ENCODE measurements around the gene QDPR.
"Not testable (repeated sequence)": the region's sequence is repeated elsewhere in the genome, so short reads cannot be mapped to it uniquely, and the experiment has no call there.

The QDPR gene

DNA sequence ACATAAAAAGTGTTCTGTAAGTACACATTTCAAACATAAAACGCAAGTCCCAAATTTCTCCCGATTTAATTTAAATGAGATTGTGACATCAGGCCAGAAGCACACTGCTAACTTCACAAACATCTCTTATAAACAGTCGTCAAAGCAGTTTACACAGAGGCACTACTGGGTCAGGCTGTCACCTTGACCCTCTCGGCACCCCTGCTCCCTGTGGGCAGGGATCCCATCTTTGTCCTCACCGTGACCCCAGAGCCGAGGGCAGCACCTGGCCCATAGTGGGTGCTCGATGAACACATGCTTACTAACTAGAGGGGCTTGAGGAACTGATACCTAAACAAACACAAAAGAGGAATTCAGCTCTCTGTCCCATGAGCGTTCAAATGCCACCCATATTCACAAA is 22.2 kb downstream of the QDPR start:
- no peak for DNase-seq

DNA sequence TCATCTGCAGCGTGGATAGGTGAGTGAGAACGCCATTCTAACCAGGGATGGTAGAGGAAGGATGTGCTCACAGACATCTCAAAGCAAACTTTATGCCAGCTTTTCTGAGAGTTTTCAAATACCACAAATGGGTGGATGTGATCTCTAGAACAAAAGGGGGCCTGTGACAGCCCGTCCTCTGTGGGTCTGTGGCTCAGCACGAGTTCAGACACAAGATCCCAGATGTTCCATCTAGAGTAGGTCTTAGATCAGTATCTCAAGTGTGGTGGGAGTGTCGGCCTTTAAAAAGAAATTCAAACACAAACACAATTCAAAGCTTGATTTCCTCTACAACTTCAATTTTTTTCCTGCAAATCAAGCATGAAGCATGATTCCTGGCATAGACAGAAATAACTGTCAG is 22.8 kb downstream of the QDPR start:
- no peak for DNase-seq

DNA sequence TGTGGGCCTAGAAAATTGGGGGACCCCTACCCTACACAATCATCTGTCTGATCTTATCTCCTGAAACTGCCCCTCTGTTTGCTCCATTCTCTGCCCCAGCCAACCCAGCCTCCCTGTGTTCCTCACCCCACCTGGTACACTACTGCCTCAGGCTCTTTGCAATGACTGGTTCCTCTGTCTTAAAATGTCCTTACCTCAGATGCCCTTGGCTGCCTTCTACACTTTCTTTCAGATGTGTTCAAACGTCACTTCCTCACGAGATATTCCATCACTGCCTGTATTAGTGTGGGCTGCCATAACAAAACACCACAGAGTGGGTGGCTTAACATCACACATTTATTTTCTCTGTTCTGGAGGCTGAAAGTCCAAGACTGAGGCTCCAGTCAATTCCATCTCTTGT is 29.2 kb downstream of the QDPR start:
- no peak for DNase-seq

GRCh38 chr4:17480955-17481354 is 30.9 kb downstream of the QDPR start:
- DNase-seq, result no peak

GRCh38 chr4:17480210-17480927 is 31.5 kb downstream of the QDPR start:
- no peak for DNase-seq

GRCh38 chr4:17477774-17478472 is 34.0 kb downstream of the QDPR start:
- DNase-seq, result no peak

DNA sequence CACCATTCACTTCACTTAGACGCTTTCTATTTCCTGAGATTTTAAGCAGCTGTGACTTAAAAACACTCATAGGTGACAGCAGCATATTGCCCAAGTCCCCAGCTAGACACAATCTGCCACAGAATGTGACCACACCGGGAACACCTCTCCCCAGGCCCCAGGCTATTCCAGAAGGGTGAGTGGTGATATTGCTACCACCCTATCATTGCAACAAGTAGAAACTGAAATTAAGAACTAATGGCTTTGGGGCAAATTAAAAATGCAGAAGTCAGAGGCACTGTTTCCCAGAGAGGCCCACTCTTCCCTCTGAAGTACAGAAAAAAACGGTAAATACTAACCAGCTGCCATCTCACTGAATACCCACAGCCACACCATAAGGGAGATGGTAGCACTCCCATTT is 35.0 kb downstream of the QDPR start:
- no peak for DNase-seq

DNA sequence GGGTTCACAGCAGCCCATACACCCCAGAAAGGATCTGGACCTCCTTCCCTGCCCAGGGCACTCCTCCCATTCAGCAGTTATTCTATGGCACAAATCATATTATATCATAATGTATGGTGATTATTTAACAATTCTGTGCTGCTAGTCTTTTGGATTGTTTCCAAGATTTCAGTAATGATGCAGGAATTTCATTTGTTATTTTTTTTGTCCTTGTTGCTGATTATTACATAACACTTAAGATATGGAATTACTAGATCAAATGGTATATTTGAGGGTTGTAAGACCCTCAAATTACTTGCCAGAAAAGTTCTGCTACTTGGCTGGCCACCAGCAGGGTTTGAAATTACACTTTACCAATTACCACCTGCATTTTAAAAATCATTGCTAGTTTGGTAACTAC is 36.4 kb downstream of the QDPR start:
- DNase-seq, result no peak

GRCh38 chr4:17469931-17470674 is 41.8 kb downstream of the QDPR start:
- DNase-seq, result no peak

DNA sequence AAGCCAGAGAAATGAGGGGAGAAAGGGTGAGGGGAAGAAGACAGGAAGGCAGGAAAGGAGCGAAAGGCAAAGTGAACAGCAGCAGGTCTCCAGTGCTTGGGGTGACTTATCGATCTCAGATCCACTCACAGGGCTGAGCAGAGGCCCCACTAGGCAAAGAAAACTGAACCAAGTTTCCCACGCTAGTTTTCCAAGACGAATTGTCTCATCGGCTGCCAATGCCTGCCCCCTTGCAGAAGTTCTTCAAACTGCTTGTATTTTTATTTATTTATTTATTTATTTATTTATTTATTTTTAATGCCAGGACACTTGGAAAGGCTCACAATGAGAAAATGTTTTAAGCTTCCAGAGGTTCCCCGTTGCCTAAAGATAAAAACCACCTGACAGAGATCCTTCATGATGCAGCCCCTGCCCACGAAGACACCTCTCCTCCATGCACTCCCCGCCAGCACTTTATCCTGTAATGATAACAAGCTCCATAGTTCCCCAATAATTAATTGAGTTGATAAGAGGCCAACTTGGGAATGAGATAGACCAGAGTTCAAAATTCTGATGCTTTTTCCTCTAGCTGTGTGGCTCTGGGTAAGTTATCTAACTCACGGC is 43.2 kb downstream of the QDPR start:
- no peak for DNase-seq

GRCh38 chr4:17463606-17464005 is 48.3 kb downstream of the QDPR start:
- no peak for DNase-seq

GRCh38 chr4:17450269-17450804 is 61.6 kb downstream of the QDPR start:
- no peak for DNase-seq

GRCh38 chr4:17448689-17449088 is 63.2 kb downstream of the QDPR start:
- DNase-seq, result no peak

GRCh38 chr4:17447675-17448298 is 64.1 kb downstream of the QDPR start:
- peak; percentile 38 for DNase-seq

DNA sequence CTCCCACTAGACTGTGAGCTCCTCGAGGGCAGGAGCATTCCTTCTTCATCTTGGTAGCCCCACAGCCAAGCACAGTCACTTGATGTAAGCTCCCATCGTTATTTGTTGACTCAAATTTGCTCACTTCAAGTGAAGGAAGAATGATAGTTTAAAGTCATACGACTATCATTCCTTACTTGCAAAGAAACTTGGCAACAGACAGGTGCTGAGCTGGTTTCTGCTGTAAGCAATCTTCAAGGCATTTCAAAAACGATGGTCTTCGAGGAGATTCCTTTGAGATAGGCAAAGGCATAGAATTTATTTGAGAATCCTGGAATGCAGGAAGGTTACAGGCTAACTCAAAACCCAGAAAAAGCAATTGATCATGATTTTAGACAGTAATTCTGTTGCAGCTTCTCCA is 64.8 kb downstream of the QDPR start:
- no peak for DNase-seq

DNA sequence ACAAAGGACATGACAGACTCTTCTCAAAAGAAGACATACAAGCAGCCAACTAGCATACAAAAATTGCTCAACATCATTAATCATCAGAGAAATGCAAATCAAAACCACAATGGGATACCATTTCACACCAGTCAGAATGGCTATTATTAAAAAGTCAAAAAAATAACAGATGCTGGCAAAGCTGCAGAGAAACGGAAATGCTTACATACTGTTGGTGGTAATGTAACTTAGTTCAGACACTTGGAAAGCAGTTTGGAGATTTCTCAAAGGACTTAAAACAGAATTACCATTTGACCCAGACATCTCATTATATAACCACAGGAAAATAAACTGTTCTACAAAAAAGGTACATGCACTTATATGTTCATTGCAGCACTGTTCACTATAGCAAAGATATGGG is 69.4 kb downstream of the QDPR start:
- DNase-seq, result not testable (repeated sequence)

GRCh38 chr4:17437396-17437795 is 74.5 kb downstream of the QDPR start:
- no peak for DNase-seq

GRCh38 chr4:17436750-17437090 is 75.2 kb downstream of the QDPR start:
- no peak for DNase-seq

Measured in effector CD4-positive, alpha-beta T cell (primary cell).